Measurements from ENCODE around the gene STK16.

The STK16 gene

GRCh38 chr2:219290381-219291171 lies 45.3 kb downstream of the STK16 start:
- DNase-seq = no peak

DNA sequence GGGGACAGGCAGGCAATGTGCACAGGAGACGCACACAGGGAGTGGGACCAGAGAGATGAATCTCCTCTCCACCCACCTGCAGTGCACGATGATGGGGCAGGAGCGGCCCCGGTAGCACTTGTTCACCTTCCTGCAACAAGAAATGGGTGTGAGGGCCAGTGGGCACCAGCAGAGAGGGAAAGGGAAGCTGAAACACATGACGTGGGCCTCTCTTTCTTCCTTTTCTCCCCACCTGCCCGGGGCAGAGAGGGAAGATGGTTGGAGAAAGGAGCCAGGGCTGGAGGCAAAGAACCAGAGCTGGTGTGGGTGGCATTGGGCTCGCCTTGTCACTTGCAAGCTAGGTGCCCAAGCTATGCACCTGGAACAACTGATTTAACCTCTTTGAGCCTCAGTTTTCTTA lies 46.1 kb downstream of the STK16 start:
- no peak for DNase-seq

- no peak for DNase-seq
Observed at GRCh38 chr2:219291910-219292490, 46.7 kb downstream of the STK16 start.

GRCh38 chr2:219292616-219293015 lies 47.3 kb downstream of the STK16 start:
- no peak for DNase-seq

DNA sequence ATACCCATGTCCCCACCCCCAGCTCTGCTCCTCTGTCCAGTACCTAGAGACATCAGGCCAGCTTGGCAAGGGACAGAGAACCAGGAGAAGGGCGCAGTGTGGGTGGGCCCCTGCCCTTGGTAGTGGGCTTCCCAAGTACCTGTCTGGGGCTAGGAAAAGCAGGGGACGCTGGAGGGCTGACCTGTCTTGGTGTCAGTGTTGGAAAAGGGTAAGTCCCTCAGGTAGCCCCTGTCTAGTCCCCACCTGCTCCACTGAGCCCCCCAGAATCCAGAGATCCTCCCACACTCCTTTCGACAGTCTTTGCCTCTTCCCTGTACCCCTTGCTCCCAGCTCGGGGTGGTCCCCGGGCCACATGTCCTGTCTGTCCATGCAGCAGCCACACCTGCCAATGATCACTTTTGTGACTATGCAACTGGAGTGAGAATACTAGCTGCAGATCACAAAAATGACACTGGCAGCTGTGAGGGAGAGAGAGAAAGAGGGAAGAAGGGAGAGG lies 48.5 kb downstream of the STK16 start:
- no peak for DNase-seq

DNA sequence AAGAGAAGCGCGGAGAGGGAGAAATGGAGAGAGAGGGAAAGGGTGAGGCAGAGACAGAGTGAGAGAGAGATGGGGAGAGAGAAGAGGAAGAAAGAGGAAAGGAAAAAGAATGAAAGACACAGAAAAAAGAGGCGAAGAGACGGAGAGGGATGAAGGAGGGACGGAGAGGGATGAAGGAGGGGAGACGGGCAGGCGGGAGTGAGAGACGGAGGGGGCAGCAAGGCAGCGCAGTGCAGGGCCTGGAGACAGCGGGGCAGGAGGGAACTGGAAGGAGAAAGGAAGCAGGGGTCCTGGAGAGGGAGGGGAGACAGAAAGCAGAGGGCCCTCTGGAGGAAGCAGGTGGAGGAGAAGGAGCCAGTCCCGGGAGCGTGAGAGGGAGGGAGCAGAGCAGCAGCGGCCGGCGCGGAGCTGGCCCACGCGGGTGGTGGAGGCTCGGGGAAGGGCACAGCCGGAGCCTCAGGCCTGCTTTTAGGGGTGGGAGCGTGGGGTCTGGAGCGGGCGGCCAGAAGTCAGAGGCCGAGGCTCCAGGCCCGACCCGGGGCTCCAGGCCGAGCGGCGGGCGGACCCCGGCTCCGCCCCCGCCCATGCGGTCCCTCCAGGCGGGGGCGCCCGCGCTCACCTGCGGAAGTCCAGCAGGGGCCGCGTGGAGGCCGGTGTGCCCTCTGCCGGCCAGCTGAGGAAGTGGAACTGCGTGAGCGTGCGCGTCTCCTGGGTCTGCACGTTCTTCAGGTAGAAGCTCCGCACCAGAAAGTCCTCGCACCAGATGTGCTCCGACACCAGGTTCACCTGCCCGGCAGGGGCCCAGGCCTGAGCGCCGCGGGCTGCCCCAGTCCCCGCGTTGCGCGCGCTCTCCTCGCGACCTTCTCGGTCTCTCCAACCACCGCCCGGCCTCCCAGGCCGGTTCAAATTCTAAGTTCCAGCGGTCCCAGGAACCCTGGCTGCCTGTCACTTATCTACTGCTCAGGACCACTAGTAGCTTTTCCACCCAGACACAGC lies 49.4 kb downstream of the STK16 start:
- DNase-seq = peak; percentile 79

DNA sequence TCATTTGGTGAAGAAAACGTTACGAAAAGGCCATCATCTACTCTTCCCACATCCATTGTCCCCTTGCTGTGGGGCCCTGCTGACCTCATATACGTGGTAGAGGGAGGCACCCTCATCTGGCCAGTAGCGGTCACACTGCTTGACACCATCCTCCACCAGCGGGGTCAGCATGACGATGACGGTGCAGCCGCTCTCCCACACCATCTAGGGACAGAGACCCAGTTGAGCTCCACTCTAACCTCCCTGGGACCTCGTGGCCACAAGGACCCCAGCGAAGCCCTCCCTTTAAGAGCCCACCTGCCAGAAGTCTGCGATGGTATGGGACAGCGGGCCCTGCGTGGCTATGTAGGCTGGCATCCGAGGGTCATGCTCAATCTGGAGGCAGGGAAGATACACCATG lies 50.9 kb downstream of the STK16 start:
- DNase-seq = no peak

DNA sequence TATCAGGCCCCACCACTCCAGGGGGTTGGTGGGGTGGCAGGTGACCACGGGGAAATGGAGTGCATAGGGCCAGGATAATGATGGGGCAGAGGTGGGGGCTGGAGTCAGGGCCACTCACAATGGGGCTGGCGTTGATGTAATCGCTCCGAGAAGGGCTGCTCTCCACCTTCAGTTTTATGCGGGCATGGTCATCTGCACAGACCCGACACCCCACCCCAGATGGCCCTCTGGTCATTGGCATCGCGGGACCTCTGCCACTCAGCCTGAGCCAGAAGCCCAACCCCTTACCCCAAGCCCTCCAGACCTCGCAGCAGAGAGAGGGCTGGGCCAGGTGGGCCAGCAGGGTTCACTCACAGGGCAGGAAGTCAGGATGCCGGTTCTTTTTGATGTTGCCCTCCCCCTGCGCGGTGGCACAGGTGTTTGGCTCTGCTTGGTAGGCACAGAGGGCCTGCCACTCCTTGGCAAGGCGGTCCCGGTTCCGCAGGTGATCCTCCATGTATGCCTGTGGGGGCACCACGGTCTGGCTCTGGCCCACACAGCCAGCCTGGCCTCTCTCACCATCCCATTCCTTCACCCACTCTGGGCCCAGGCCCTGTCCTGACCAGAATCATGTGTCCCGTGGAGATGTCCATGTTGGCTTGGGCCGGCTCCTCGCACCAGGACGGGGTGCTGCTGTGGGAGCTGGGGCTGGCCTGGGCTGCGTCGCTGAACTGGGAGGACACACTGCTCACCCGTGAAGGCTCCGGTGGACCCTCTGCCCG lies 51.5 kb downstream of the STK16 start:
- DNase-seq = no peak

DNA sequence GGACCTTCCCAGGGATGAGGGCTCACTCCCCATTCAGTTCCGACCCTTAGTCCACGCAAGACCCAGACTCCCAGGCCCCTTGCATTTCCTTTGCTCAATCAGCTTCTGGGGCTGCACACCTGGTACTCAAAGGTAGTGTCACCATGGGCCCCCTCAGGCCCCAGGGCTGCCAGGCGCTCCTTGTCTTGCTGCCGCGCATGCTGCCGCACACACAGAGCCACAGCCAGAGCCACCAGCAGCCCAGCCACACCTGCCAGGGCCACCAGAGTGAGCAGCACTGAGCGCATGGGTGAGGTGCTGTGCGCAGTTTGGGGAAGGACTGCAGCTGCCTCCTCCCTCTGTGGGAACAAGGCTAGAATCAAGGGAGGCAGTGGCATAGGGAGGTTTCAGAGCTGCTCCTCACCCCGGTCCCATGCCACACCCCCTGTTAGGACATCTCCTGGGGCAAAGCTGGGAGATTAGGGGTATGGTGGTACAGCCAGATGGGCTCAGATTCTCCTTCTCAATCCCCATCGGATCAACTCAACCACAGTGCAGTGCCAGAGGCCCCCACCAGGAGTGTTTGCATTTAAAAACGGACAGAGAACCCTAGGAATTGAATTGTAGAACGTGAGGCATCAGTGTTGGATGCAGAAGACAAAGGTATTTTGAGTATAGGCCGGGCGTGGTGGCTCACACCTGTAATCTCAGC lies 52.6 kb downstream of the STK16 start:
- no peak for DNase-seq

- DNase-seq = peak; percentile 50
Observed at GRCh38 chr2:219298759-219299371, 53.6 kb downstream of the STK16 start.

DNA sequence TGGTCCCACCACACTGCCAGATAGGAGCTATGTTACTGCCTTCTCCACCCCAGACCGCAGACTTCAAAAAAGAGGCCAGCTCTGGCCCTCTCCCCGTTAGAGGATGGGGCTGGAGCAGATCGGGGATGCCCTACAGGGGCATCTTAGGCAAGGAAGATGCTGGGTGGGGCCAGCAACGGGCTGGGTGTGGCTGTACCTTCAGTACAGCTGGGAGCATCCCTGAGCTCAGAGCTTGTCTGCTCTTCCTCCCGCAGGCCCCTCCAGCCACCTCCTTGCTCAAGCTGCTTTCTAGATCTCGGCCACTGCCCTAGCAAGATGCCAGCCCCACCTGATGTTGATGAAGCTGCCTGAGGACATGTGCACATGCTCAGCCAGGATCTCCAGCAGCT lies 54.1 kb downstream of the STK16 start:
- DNase-seq = no peak

Data from NCI-H774 (cell line).